Vagina (tissue), 2 donors: Measurements from ENCODE around the gene LTA4H.

Experiments used
- CTCF ChIP-seq, 3 experiments: fragments of 450-650 bp in 2 of 3; fragments of 200-600 bp in 1 of 3; sonication (generic) in 1 of 3; IDR thresholded peaks; one replicate each; pipeline ENCODE4 v1.5.1; 2017 to 2019; ENCODE audit warnings: antibody characterized with exemption in 3 of 3, mild to moderate bottlenecking in 2 of 3, moderate library complexity in 2 of 3
- POLR2A ChIP-seq, 2 donors: fragments of 450-650 bp; IDR thresholded peaks; one replicate each; pipeline ENCODE4 v1.6.1; 2017; ENCODE audit warnings: antibody characterized with exemption in 2 of 2, mild to moderate bottlenecking in 2 of 2, moderate library complexity in 2 of 2
- POLR2AphosphoS5 ChIP-seq, 2 donors: sonication (generic); formaldehyde crosslinking; IDR thresholded peaks; one replicate each; pipeline ENCODE4 v1.9.0; 2017; ENCODE audit warnings: antibody characterized with exemption in 2 of 2, mild to moderate bottlenecking in 2 of 2, low read depth in 1 of 2; ENCODE audit not compliant: insufficient read depth in 1 of 2

- TF ChIP-seq POLR2A (IDR thresholded peaks at IDR 0.05): no peak
- TF ChIP-seq CTCF (IDR thresholded peaks at IDR 0.05): no peak
- TF ChIP-seq POLR2AphosphoS5 (IDR thresholded peaks at IDR 0.05; ENCODE audit: insufficient read depth in 1 of 2, low read depth in 1 of 2): no peak
These were observed 28.7 kb downstream of the LTA4H start for GRCh38 chr12:96006727-96007126.
